GM19239 (cell line): ENCODE results near the gene SIRT4.

Source experiments
- DNase-seq: peaks from one replicate; pipeline ENCODE4 v3.0.0; 2011; ENCODE audit warnings: low spot score; ENCODE audit not compliant: insufficient read length
- FAIRE-seq: peaks from 2 replicates; lab custom pipeline; 2011; peaks lifted over from hg19 to GRCh38; lab: Jason Lieb, UNC

Gene SIRT4

DNA sequence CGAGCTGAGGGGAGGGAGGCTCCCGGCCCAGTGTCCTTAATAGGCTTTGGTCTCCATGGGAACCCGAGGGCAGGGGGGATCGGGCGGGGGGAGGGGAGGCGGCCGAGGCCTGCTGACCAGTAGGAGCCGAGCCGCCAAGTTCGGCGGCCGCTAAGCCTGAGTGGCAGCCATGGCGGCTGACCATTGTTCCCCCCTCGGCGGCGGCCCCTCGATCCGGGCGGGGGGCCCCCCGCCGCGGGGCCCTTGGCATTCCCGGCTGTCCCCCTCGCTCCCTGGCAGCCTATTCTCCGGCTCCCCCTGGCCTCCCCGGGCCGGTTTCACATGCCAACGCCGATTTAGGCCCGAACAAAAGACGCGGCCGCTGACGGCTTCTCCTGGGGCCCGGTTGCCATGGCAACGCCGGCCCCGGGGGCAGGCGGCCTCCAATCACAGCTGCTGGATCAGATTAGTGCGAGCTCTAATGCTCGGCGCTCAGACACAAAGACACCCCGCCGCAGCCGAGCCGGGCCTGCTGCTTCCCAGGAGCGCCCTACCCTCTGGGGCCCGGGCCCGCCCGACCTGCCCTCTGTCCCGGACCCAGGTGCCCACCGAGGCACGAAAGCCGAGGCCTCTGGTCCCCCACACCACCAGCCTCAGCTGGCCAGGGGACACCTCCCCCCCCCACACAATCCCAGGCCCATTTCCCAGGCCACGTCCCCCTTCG, 59.5 kb downstream of the SIRT4 start:
- FAIRE-seq (no peak), DNase-seq (no peak)
